GM18867 (cell line): ENCODE results near the gene FRMD4A.
"Not testable (repeated sequence)": the region's sequence is repeated elsewhere in the genome, so short reads cannot be mapped to it uniquely, and the experiment has no call there.

Experiments
- ATAC-seq: cut with Tn5 transposase; IDR thresholded peaks from one replicate; pipeline ENCODE4 v1.9.1; 2021; ENCODE audit warnings: mild to moderate bottlenecking, moderate library complexity; ENCODE audit not compliant: unreplicated experiment

Gene FRMD4A

GRCh38 chr10:14244147-14244546, 86.6 kb downstream of the FRMD4A start:
- ATAC-seq = no peak

- no peak for ATAC-seq
Observed at GRCh38 chr10:14243221-14243620, 87.5 kb downstream of the FRMD4A start.

- no peak for ATAC-seq
Observed at GRCh38 chr10:14241196-14241595, 89.5 kb downstream of the FRMD4A start.

- no peak for ATAC-seq
Observed at GRCh38 chr10:14240253-14241189, 90.2 kb downstream of the FRMD4A start.

GRCh38 chr10:14238659-14239058, 92.1 kb downstream of the FRMD4A start:
- ATAC-seq = not testable (repeated sequence)

- ATAC-seq = no peak
Observed at GRCh38 chr10:14236341-14236740, 94.4 kb downstream of the FRMD4A start.

GRCh38 chr10:14235566-14236195, 95.0 kb downstream of the FRMD4A start:
- ATAC-seq = no peak

GRCh38 chr10:14233566-14233965, 97.2 kb downstream of the FRMD4A start:
- no peak for ATAC-seq

- ATAC-seq = not testable (repeated sequence)
Observed at GRCh38 chr10:14228798-14229197, 101.9 kb downstream of the FRMD4A start.

GRCh38 chr10:14225379-14225778, 105.3 kb downstream of the FRMD4A start:
- no peak for ATAC-seq

- no peak for ATAC-seq
Observed at GRCh38 chr10:14220026-14220425, 110.7 kb downstream of the FRMD4A start.

- ATAC-seq = no peak
Observed at GRCh38 chr10:14219411-14219810, 111.3 kb downstream of the FRMD4A start.

GRCh38 chr10:14215641-14216040, 115.1 kb downstream of the FRMD4A start:
- ATAC-seq = no peak

GRCh38 chr10:14213703-14214102, 117.0 kb downstream of the FRMD4A start:
- not testable (repeated sequence) for ATAC-seq

- no peak for ATAC-seq
Observed at GRCh38 chr10:14211610-14212009, 119.1 kb downstream of the FRMD4A start.

GRCh38 chr10:14208231-14208630, 122.5 kb downstream of the FRMD4A start:
- no peak for ATAC-seq

GRCh38 chr10:14205233-14205632, 125.5 kb downstream of the FRMD4A start:
- ATAC-seq = no peak

- no peak for ATAC-seq
Observed at GRCh38 chr10:14200698-14201544, 129.8 kb downstream of the FRMD4A start.

- ATAC-seq = not testable (repeated sequence)
Observed at GRCh38 chr10:14199098-14199497, 131.6 kb downstream of the FRMD4A start.

- no peak for ATAC-seq
Observed at GRCh38 chr10:14198078-14198477, 132.6 kb downstream of the FRMD4A start.

GRCh38 chr10:14196113-14196512, 134.6 kb downstream of the FRMD4A start:
- ATAC-seq = no peak
